PC-3 (cell line): ENCODE measurements around the gene EP400. TPM values are rescaled to one million over a fixed set of nuclear protein-coding genes. Genes with fewer than 3 reads are reported as not detected.

ENCODE experiments used
- ATAC-seq: fragments of 200-7000 bp; cut with Tn5 transposase; 2 replicates; pipeline ENCODE4 v1.9.1; 2020; ENCODE audit warnings: mild to moderate bottlenecking, moderate library complexity
- BruUV-seq: library from RNA; stranded (reverse); fragments of 400-500 nt; replicated peaks from 2 replicates; lab custom pipeline; 2021; lab: Mats Ljungman, UMichigan
- CTCF ChIA-PET: fragments of 300-600 bp; sonication (Branson Sonifier 250); formaldehyde crosslinking; loops from one replicate; lab custom pipeline; 2022; ENCODE audit warnings: antibody characterized with exemption; lab: Charles Lee
- POLR2A ChIA-PET: fragments of 300-600 bp; sonication (Branson Sonifier 250); formaldehyde crosslinking; loops from one replicate; lab custom pipeline; 2022; ENCODE audit warnings: antibody characterized with exemption; ENCODE audit not compliant: unreplicated experiment; lab: Charles Lee
- DNase-seq: peaks from one replicate; pipeline ENCODE4 v3.0.0-alpha.2; 2015
- H2AFZ ChIP-seq: fragments of 300-600 bp; sonication (generic); 2 replicates; pipeline ENCODE4 v1.6.0; 2016; ENCODE audit warnings: antibody characterized with exemption, low read length
- H3F3A ChIP-seq: fragments of 300-600 bp; sonication (generic); one replicate; pipeline ENCODE4 v1.6.0; 2017; ENCODE audit warnings: antibody characterized with exemption, low read length, control low read depth, mild to moderate bottlenecking; ENCODE audit not compliant: unreplicated experiment
- H3K27ac ChIP-seq: fragments of 300-600 bp; sonication (generic); 2 replicates; pipeline ENCODE4 v1.5.1; 2016; ENCODE audit warnings: mild to moderate bottlenecking, low read length
- H3K27me3 ChIP-seq: fragments of 300-600 bp; sonication (generic); 2 replicates; pipeline ENCODE4 v1.6.1; 2016; ENCODE audit warnings: low read length, mixed read lengths
- H3K36me3 ChIP-seq: fragments of 300-600 bp; sonication (generic); 2 replicates; pipeline ENCODE4 v1.6.1; 2016; ENCODE audit warnings: low read depth, mixed run types, low read length, mixed read lengths
- H3K4me1 ChIP-seq: fragments of 300-600 bp; sonication (generic); 2 replicates; pipeline ENCODE4 v1.5.1; 2016; ENCODE audit warnings: low read length; ENCODE audit not compliant: insufficient read depth
- H3K4me2 ChIP-seq: fragments of 300-600 bp; sonication (generic); 2 replicates; pipeline ENCODE4 v1.6.0; 2016; ENCODE audit warnings: low read length
- H3K4me3 ChIP-seq: fragments of 300-600 bp; sonication (generic); 2 replicates; pipeline ENCODE4 v1.5.1; 2016; ENCODE audit warnings: mild to moderate bottlenecking, low read length, mixed read lengths
- H3K79me2 ChIP-seq: fragments of 300-600 bp; sonication (generic); 2 replicates; pipeline ENCODE4 v1.6.1; 2017; ENCODE audit warnings: low read length, mixed read lengths
- H3K9ac ChIP-seq: fragments of 300-600 bp; sonication (generic); 2 replicates; pipeline ENCODE4 v1.6.0; 2016; ENCODE audit warnings: mild to moderate bottlenecking, low read length
- H3K9me2 ChIP-seq: fragments of 300-600 bp; sonication (generic); replicated peaks from 2 replicates; pipeline ENCODE4 v1.6.1; 2016; ENCODE audit warnings: mixed run types, low read length, mixed read lengths
- H3K9me3 ChIP-seq: fragments of 300-600 bp; sonication (generic); 2 replicates; pipeline ENCODE4 v1.6.1; 2016; ENCODE audit warnings: low read length, mixed read lengths
- H4K20me1 ChIP-seq: fragments of 300-600 bp; sonication (generic); 2 replicates; pipeline ENCODE4 v1.6.1; 2016; ENCODE audit warnings: low read length, mixed read lengths
- EZH2 ChIP-seq: fragments of 300-600 bp; sonication (generic); IDR thresholded peaks from one replicate; pipeline ENCODE4 v1.6.1; 2017; ENCODE audit warnings: antibody characterized with exemption, mild to moderate bottlenecking, low read length; ENCODE audit not compliant: unreplicated experiment
- EZH2phosphoT487 ChIP-seq: fragments of 300-600 bp; sonication (generic); IDR thresholded peaks from 2 replicates; pipeline ENCODE4 v1.6.1; 2018; ENCODE audit warnings: mild to moderate bottlenecking, antibody characterized with exemption, low read length, borderline replicate concordance
- intact Hi-C: fragments of 100-400 bp; cut with micrococcal nuclease; formaldehyde crosslinking; loops from 2 replicates; pipeline ENCODE4 v1.9.0; 2023
- total RNA-seq: library from RNA; depleted of rRNA; stranded (reverse); fragments of >200 nt; gene quantifications from 2 replicates; pipeline ENCODE4 v1.2.3, GENCODE V29; 2014
- TF ChIP-seq, protein P1 (sequence below): fragments of 300-600 bp; sonication (generic); conservative IDR thresholded peaks from 2 replicates; pipeline ENCODE4 v1.5.1; 2017; ENCODE audit warnings: antibody characterized with exemption, low read depth, mild to moderate bottlenecking, low read length

EP400 gene
- total RNA-seq, 1 experiment from 2014 or later: 20.2 TPM

DNA sequence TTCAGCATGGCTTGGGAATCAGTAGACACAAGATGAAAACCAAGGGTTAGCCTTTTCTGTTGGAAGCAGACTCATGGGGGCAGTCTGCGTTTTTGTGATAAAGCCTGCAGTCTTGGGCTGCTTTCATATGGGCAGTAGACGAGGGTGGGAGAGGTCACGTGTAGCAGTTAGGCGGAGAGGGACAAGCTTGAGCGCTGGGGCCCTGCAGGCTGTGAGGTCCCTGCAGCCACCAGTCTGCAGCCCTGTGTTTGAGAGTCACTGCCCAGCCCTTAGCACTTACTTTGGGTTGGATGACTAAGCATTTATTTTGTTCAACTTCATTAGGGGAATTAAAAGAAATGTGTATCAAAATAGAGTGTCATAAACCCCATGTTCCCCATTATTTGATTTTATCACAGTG is 37.2 kb downstream of the EP400 start:
- H3K4me1 ChIP-seq: no peaks in the 10 kb centered on the region; the same call in 1 of the 2 replicates
- no peaks in the 10 kb centered on the region for H3K79me2 ChIP-seq
- no peak overlapping the region for H3K27ac ChIP-seq
- intact Hi-C loops: no loop called here
- no TSS peak for BruUV-seq
- no peaks in the 10 kb centered on the region for H3K27me3 ChIP-seq
- ChIA-PET POLR2A (no interaction called here), CTCF (no interaction called here)
- no peaks in the 10 kb centered on the region for H4K20me1 ChIP-seq
- H3K9me3 ChIP-seq: no peaks in the 10 kb centered on the region
- ATAC-seq (no peak), DNase-seq (no peak)
- TF ChIP-seq, protein P1, sequence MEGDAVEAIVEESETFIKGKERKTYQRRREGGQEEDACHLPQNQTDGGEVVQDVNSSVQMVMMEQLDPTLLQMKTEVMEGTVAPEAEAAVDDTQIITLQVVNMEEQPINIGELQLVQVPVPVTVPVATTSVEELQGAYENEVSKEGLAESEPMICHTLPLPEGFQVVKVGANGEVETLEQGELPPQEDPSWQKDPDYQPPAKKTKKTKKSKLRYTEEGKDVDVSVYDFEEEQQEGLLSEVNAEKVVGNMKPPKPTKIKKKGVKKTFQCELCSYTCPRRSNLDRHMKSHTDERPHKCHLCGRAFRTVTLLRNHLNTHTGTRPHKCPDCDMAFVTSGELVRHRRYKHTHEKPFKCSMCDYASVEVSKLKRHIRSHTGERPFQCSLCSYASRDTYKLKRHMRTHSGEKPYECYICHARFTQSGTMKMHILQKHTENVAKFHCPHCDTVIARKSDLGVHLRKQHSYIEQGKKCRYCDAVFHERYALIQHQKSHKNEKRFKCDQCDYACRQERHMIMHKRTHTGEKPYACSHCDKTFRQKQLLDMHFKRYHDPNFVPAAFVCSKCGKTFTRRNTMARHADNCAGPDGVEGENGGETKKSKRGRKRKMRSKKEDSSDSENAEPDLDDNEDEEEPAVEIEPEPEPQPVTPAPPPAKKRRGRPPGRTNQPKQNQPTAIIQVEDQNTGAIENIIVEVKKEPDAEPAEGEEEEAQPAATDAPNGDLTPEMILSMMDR: no peak
- TF ChIP-seq EZH2phosphoT487 (no peak), EZH2 (no peak)
- H3K9me2 ChIP-seq: no peaks in the 10 kb centered on the region
- H3K36me3 ChIP-seq: peaks cover 51% of the 10 kb centered on the region
- no peak overlapping the region for H2AFZ ChIP-seq
- H3K4me2 ChIP-seq: no peak overlapping the region
- no peaks in the 10 kb centered on the region for H3F3A ChIP-seq
- H3K9ac ChIP-seq: no peak overlapping the region
- no peak overlapping the region for H3K4me3 ChIP-seq

- no peak for ATAC-seq
- H3K4me2 ChIP-seq: no peak overlapping the region
These were observed 37.8 kb downstream of the EP400 start for GRCh38 chr12:131987552-131987951.

DNA sequence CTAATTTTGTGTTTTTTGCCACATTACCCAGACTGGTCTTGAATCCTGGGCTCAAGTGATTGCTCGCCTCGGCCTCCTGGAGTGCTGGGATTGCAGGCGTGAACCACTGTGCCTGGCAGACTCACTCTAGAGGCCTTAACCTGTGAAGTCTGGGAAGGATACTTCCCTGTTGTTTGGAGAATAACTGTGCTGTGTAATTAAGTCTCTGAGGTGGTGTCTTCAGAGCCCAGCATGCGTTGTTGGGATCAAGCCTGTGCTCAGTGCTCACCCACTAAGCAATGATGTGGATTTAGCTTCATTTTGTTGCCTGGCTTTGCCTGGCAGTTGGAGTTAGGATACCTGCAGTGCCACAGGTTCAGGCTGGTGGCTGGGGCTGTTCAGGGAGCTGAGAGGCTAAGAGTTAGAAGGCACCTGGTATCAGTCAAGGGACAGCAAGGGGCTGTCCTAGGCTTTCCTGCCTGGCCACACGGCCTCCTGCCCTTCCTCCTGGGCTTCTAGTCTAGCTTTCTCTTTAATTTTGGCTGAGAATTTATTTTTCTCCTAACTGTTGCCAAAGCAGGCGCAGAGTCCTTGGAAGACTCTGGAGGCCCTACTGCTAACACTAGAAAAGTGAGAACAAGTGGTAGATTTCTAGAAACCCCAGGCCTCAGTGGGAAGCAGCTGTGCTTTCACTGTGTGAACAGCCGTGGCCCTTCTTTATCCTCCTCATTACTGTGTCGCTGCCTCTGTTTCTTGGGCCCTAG is 38.5 kb downstream of the EP400 start:
- ChIA-PET POLR2A (no interaction called here), CTCF (no interaction called here)
- ATAC-seq (no peak), DNase-seq (no peak)
- Histone ChIP-seq H3K36me3 (peaks cover 55% of the 10 kb centered on the region), H3K79me2 (no peaks in the 10 kb centered on the region), H3K4me1 (no peaks in the 10 kb centered on the region), H3K9me2 (no peaks in the 10 kb centered on the region), H3K9me3 (no peaks in the 10 kb centered on the region), H3K4me2 (no peak overlapping the region), H4K20me1 (no peaks in the 10 kb centered on the region), H3F3A (no peaks in the 10 kb centered on the region), H3K4me3 (no peak overlapping the region), H3K27me3 (no peaks in the 10 kb centered on the region), H3K9ac (no peak overlapping the region), H2AFZ (no peak overlapping the region), H3K27ac (no peak overlapping the region)
- intact Hi-C loops: no loop called here
- BruUV-seq: no TSS peak
- TF ChIP-seq, protein P1: no peak
- TF ChIP-seq EZH2: no peak
- TF ChIP-seq EZH2phosphoT487: no peak

More at GRCh38 chr12:131987552-131987951, 37.8 kb downstream of the EP400 start:
- Histone ChIP-seq H3K27me3 (no peaks in the 10 kb centered on the region), H3K4me3 (no peak overlapping the region), H3F3A (no peaks in the 10 kb centered on the region), H3K79me2 (no peaks in the 10 kb centered on the region), H3K36me3 (peaks cover 54% of the 10 kb centered on the region), H2AFZ (no peak overlapping the region), H3K9me2 (no peaks in the 10 kb centered on the region), H3K9ac (no peak overlapping the region), H3K4me1 (no peaks in the 10 kb centered on the region), H3K27ac (no peak overlapping the region), H3K9me3 (no peaks in the 10 kb centered on the region), H4K20me1 (no peaks in the 10 kb centered on the region)
- intact Hi-C loops: no loop called here
- CTCF ChIA-PET: no interaction called here
- no peak for TF ChIP-seq EZH2
- no peak for TF ChIP-seq EZH2phosphoT487
- POLR2A ChIA-PET: no interaction called here
- DNase-seq: no peak
- BruUV-seq: no TSS peak
